Endothelial cell of umbilical vein (primary cell): ENCODE data around the gene NOTCH2. TPM values are rescaled to one million over a fixed set of nuclear protein-coding genes. Genes with fewer than 3 reads are reported as not detected.

Source experiments
- BruUV-seq: library from RNA; stranded (reverse); fragments of 400-500 nt; replicated peaks from 2 replicates; lab custom pipeline; 2021; lab: Mats Ljungman, UMichigan
- CTCF ChIA-PET: fragments of 300-600, 350-600 bp; sonication (Branson Sonifier 250); formaldehyde crosslinking; loops from one replicate; lab custom pipeline; 2021; ENCODE audit warnings: antibody characterized with exemption, inconsistent platforms; lab: Charles Lee
- POLR2A ChIA-PET: fragments of 300-600, 350-600 bp; sonication (Branson Sonifier 250); formaldehyde crosslinking; loops from one replicate; lab custom pipeline; 2021; ENCODE audit warnings: antibody characterized with exemption, inconsistent platforms; lab: Charles Lee
- DNase-seq: peaks from one replicate; pipeline ENCODE4 v3.0.0-alpha.2; 2011; ENCODE audit warnings: low read depth, low spot score
- FAIRE-seq: peaks from 2 replicates; lab custom pipeline; 2011; peaks lifted over from hg19 to GRCh38; lab: Jason Lieb, UNC
- H2AFZ ChIP-seq: 2 replicates; pipeline ENCODE4 v1.6.0; 2012; ENCODE audit warnings: low read depth, low read length, control low read depth, inconsistent platforms
- H3K27ac ChIP-seq: 2 replicates; pipeline ENCODE4 v1.5.1; 2011; ENCODE audit warnings: low read depth, mild to moderate bottlenecking, control low read depth, low read length, moderate library complexity; ENCODE audit not compliant: insufficient read depth
- H3K27me3 ChIP-seq, 2 experiments: 2 replicates each; pipeline versions ENCODE4 v1.6.0 to v1.6.1; 2011; ENCODE audit warnings: low read length in 2 of 2, mixed read lengths in 1 of 2; ENCODE audit not compliant: control insufficient read depth in 2 of 2, insufficient read depth in 2 of 2
- H3K36me3 ChIP-seq, 2 experiments: 2 replicates in 1 of 2; 3 replicates in 1 of 2; pipeline ENCODE4 v1.5.1; 2011; ENCODE audit warnings: low read length in 2 of 2, mild to moderate bottlenecking in 1 of 2, moderate library complexity in 1 of 2; ENCODE audit not compliant: control insufficient read depth in 2 of 2, insufficient read depth in 2 of 2; ENCODE audit errors: extremely low read depth in 1 of 2
- H3K4me1 ChIP-seq: 3 replicates; pipeline ENCODE4 v1.5.1; 2011; ENCODE audit warnings: mild to moderate bottlenecking, low read length; ENCODE audit not compliant: control insufficient read depth, insufficient read depth; ENCODE audit errors: extremely low read depth
- H3K4me2 ChIP-seq: 2 replicates; pipeline ENCODE4 v1.6.1; 2011; ENCODE audit warnings: low read length, control low read depth, mixed read lengths; ENCODE audit not compliant: insufficient read depth
- H3K4me3 ChIP-seq, 3 experiments: fragments of 200-600 bp in 1 of 3; sonication (generic), shearing (Covaris generic) in 1 of 3; replicated peaks in 1 of 3; 2 replicates each; pipeline ENCODE4 v1.5.1; 2011 to 2016; ENCODE audit warnings: control low read depth in 3 of 3, low read length in 3 of 3, mild to moderate bottlenecking in 2 of 3, inconsistent platforms in 1 of 3, low read depth in 1 of 3, moderate library complexity in 1 of 3; ENCODE audit not compliant: insufficient read depth in 1 of 3
- H3K79me2 ChIP-seq: 2 replicates; pipeline ENCODE4 v1.6.0; 2012; ENCODE audit warnings: low read length, inconsistent platforms; ENCODE audit not compliant: control insufficient read depth, insufficient read depth
- H3K9ac ChIP-seq: replicated peaks from 2 replicates; pipeline ENCODE3; 2011; ENCODE audit warnings: low read length, control low read depth; ENCODE audit not compliant: insufficient read depth; ENCODE audit errors: extremely low read depth
- H3K9me1 ChIP-seq: replicated peaks from 3 replicates; pipeline ENCODE4 v1.6.0; 2011; ENCODE audit warnings: mild to moderate bottlenecking, low read length; ENCODE audit not compliant: control insufficient read depth, insufficient read depth; ENCODE audit errors: extremely low read depth
- H3K9me3 ChIP-seq: replicated peaks from 2 replicates; pipeline ENCODE4 v1.5.1; 2012; ENCODE audit warnings: low read length, inconsistent platforms; ENCODE audit not compliant: control insufficient read depth, insufficient read depth
- H4K20me1 ChIP-seq: replicated peaks from 2 replicates; pipeline ENCODE3; 2011; ENCODE audit warnings: mild to moderate bottlenecking, low read length; ENCODE audit not compliant: control insufficient read depth, insufficient read depth; ENCODE audit errors: extremely low read depth
- CTCF ChIP-seq, 2 donors: IDR thresholded peaks; 1 replicate in 1 of 2; 2 replicates in 1 of 2; pipeline ENCODE4 v1.5.1; 2011; ENCODE audit warnings: low read length in 2 of 2, mild to moderate bottlenecking in 2 of 2, moderate library complexity in 2 of 2, control low read depth in 1 of 2, inconsistent platforms in 1 of 2, low read depth in 1 of 2; ENCODE audit not compliant: insufficient read depth in 1 of 2; ENCODE audit errors: extremely low read depth in 1 of 2
- EZH2 ChIP-seq: IDR thresholded peaks from 2 replicates; pipeline ENCODE4 v1.6.1; 2012; ENCODE audit warnings: borderline replicate concordance, low read depth, mild to moderate bottlenecking, moderate library complexity, low read length, inconsistent platforms; ENCODE audit not compliant: severe bottlenecking
- FOS ChIP-seq: IDR thresholded peaks from 2 replicates; pipeline ENCODE4 v1.6.1; 2011; ENCODE audit warnings: mild to moderate bottlenecking, low read length, moderate library complexity, borderline replicate concordance; ENCODE audit not compliant: insufficient read depth
- GATA2 ChIP-seq: IDR thresholded peaks from 2 replicates; pipeline ENCODE4 v1.7.0; 2011; ENCODE audit warnings: low read depth, mild to moderate bottlenecking, moderate library complexity, mixed read lengths, low read length; ENCODE audit not compliant: insufficient read length, insufficient read depth
- JUN ChIP-seq: IDR thresholded peaks from 2 replicates; pipeline ENCODE4 v1.6.1; 2011; ENCODE audit warnings: borderline replicate concordance, low read depth; ENCODE audit not compliant: insufficient read length, insufficient read depth
- MAX ChIP-seq: IDR thresholded peaks from 2 replicates; pipeline ENCODE4 v1.6.1; 2011; ENCODE audit not compliant: insufficient read depth, insufficient read length
- MYC ChIP-seq: IDR thresholded peaks from one replicate; pipeline ENCODE4 v1.6.1; 2011; ENCODE audit warnings: mild to moderate bottlenecking, low read depth, low read length
- POLR2A ChIP-seq: IDR thresholded peaks from 2 replicates; pipeline ENCODE4 v1.6.1; 2012; ENCODE audit warnings: low read depth, mild to moderate bottlenecking, control low read depth, low read length
- POLR2AphosphoS5 ChIP-seq: IDR thresholded peaks from 2 replicates; pipeline ENCODE4 v1.6.1; 2012; ENCODE audit warnings: low read depth, mild to moderate bottlenecking, control low read depth, low read length, moderate library complexity; ENCODE audit not compliant: insufficient read depth
- dilution Hi-C: fragments of 300-500 bp; cut with MboI; formaldehyde crosslinking; loops from one replicate; pipeline ENCODE4 v1.15.0; 2019; ENCODE audit warnings: low sequenced_read_pairs; ENCODE audit not compliant: extremely low pct_ligation_motif_present
- intact Hi-C: fragments of 100-400 bp; cut with micrococcal nuclease; formaldehyde crosslinking; loops from one replicate; pipeline ENCODE4 v1.10.0; 2022
- polyA plus RNA-seq, 4 experiments: library from polyadenylated mRNA; depleted of rRNA in 3 of 4; stranded (reverse) in 3 of 4; unstranded in 1 of 4; fragments of >200 nt; gene quantifications; 2 replicates each; pipeline versions ENCODE4 v1.2.1 to v1.2.3, GENCODE V29; 2011 to 2012; ENCODE audit warnings: missing spikeins in 1 of 4
- total RNA-seq: library from RNA; stranded (reverse); gene quantifications from 2 replicates; pipeline ENCODE4 v1.2.3, GENCODE V29; 2021

Gene NOTCH2
- total and polyA plus RNA-seq, 2 donors (not counting 3 experiments of a cell fraction or from before 2014, with no cell fraction given): 14.3 to 49.1 TPM

GRCh38 chr1:119898530-119898929 lies 170.9 kb downstream of the NOTCH2 start:
- no peak overlapping the region for H3K27ac ChIP-seq
- no peaks in the 10 kb centered on the region for H3K36me3 ChIP-seq
- H3K4me2 ChIP-seq: no peak overlapping the region
- H3K9ac ChIP-seq: no peak overlapping the region
- H3K27me3 ChIP-seq: peaks cover 11 to 17% of the 10 kb centered on the region in 2 experiments
- H3K4me3 ChIP-seq: no peak overlapping the region
- TF ChIP-seq MAX: no peak
- no peak for TF ChIP-seq CTCF (IDR thresholded peaks at IDR 0.05; ENCODE audit: extremely low read depth in 1 of 2, insufficient read depth in 1 of 2, low read depth in 1 of 2, low read length in 2 of 2)
- no peak for TF ChIP-seq FOS
- TF ChIP-seq POLR2AphosphoS5: no peak
- TF ChIP-seq POLR2A: no peak
- no peak for TF ChIP-seq MYC
- no peak for TF ChIP-seq JUN
- no peak for TF ChIP-seq GATA2
- TF ChIP-seq EZH2: no peak
- H4K20me1 ChIP-seq: no peaks in the 10 kb centered on the region
- no peaks in the 10 kb centered on the region for H3K4me1 ChIP-seq
- H2AFZ ChIP-seq: no peak overlapping the region
- CTCF ChIA-PET: interaction anchor here (1.9 kb wide), 1 partner anchor 15 kb away, joined by 5 read pairs; no protein-coding TSS in a partner anchor
- dilution Hi-C loops: no loop called here
- no peaks in the 10 kb centered on the region for H3K9me1 ChIP-seq
- no peaks in the 10 kb centered on the region for H3K9me3 ChIP-seq
- POLR2A ChIA-PET: no interaction called here
- FAIRE-seq (no peak), DNase-seq (no peak)
- BruUV-seq: no TSS peak
- no peaks in the 10 kb centered on the region for H3K79me2 ChIP-seq
- intact Hi-C loops: loop anchor here (5.0 kb wide), 1 partner anchor 51 kb away; no protein-coding TSS in a partner anchor
